ENCODE results near the gene SNRNP200. TPM values are rescaled to one million over a fixed set of nuclear protein-coding genes. Genes with fewer than 3 reads are reported as not detected.

The SNRNP200 gene
- total RNA-seq, 1 donor from 2014 or later = 104 TPM

GRCh38 chr2:96231316-96231715 lies 74.0 kb downstream of the SNRNP200 start:
- no peak for TF ChIP-seq CTCF (IDR thresholded peaks at IDR 0.05; ENCODE audit: insufficient read depth, low read length, poor library complexity, severe bottlenecking)
- Histone ChIP-seq H3K36me3 (ENCODE audit: control insufficient read depth, insufficient read depth, low read length) (no peaks in the 10 kb centered on the region), H3K27me3 (ENCODE audit: control insufficient read depth, insufficient read depth, low read length) (no peaks in the 10 kb centered on the region), H3K4me3 (ENCODE audit: low read depth, low read length) (no peak overlapping the region)
- no peak for DNase-seq (ENCODE audit: low read depth)

- no peak for DNase-seq (ENCODE audit: low read depth)
- TF ChIP-seq CTCF (IDR thresholded peaks at IDR 0.05; ENCODE audit: insufficient read depth, low read length, poor library complexity, severe bottlenecking) = no peak
- no peak overlapping the region for H3K4me3 ChIP-seq (ENCODE audit: low read depth, low read length)
- H3K36me3 ChIP-seq (ENCODE audit: control insufficient read depth, insufficient read depth, low read length) = no peaks in the 10 kb centered on the region
- H3K27me3 ChIP-seq (ENCODE audit: control insufficient read depth, insufficient read depth, low read length) = no peaks in the 10 kb centered on the region
These were observed 80.3 kb downstream of the SNRNP200 start for GRCh38 chr2:96225016-96225533.

Other genes starting within 250 kb of the SNRNP200 start
- 0.07 and 0.13 TPM in 2 replicates for gene ADRA2B, start 189.0 kb downstream of the SNRNP200 start, total RNA-seq
- not detected in 2 replicates for gene ASTL, start 167.0 kb downstream of the SNRNP200 start, total RNA-seq
- 1.6 and 1.7 TPM in 2 replicates for gene DUSP2, start 160.1 kb downstream of the SNRNP200 start, total RNA-seq
- gene STARD7, start 96.7 kb downstream of the SNRNP200 start, total RNA-seq = 96.1 and 104 TPM in 2 replicates
- gene TMEM127, start 39.5 kb downstream of the SNRNP200 start, total RNA-seq = 54.9 and 63.5 TPM in 2 replicates
- 73.7 and 114 TPM in 2 replicates for gene CIAO1, start 39.3 kb downstream of the SNRNP200 start, total RNA-seq
- 5.1 and 5.5 TPM in 2 replicates for gene ITPRIPL1, start 19.8 kb upstream of the SNRNP200 start, total RNA-seq
- gene NCAPH, start 30.2 kb upstream of the SNRNP200 start, total RNA-seq = 3.1 and 4.1 TPM in 2 replicates
- 16.8 and 18.6 TPM in 2 replicates for gene NEURL3, start 199.8 kb upstream of the SNRNP200 start, total RNA-seq
- gene ARID5A, start 231.2 kb upstream of the SNRNP200 start, total RNA-seq = 38.8 and 41.1 TPM in 2 replicates